Activated CD8-positive, alpha-beta T cell treated with anti-CD3 and anti-CD28 coated beads for 36 hours (primary cell): ENCODE results near the gene RHOG. TPM values are rescaled to one million over a fixed set of nuclear protein-coding genes. Genes with fewer than 3 reads are reported as not detected.

ENCODE experiments used
- ATAC-seq: fragments of 200-7000 bp; cut with Tn5 transposase; one replicate; pipeline ENCODE4 v1.10.0; 2021; ENCODE audit warnings: mild to moderate bottlenecking, moderate library complexity
- CTCF ChIA-PET: fragments of 350-600 bp; sonication (Branson Sonifier 250); formaldehyde crosslinking; loops from one replicate; lab custom pipeline; 2021; ENCODE audit warnings: antibody characterized with exemption; lab: Charles Lee
- POLR2A ChIA-PET: fragments of 350-600 bp; sonication (Branson Sonifier 250); formaldehyde crosslinking; loops from one replicate; lab custom pipeline; 2021; ENCODE audit warnings: antibody characterized with exemption; lab: Charles Lee
- DNase-seq: peaks from one replicate; pipeline ENCODE4 v3.0.0-alpha.2; 2020
- H3K27ac Mint-ChIP-seq: one replicate; pipeline ENCODE4 v1.8.0; 2021; ENCODE audit warnings: mild to moderate bottlenecking, mixed read lengths
- H3K27me3 Mint-ChIP-seq: one replicate; pipeline ENCODE4 v1.8.0; 2021; ENCODE audit warnings: mixed read lengths
- H3K36me3 Mint-ChIP-seq: one replicate; pipeline ENCODE4 v1.8.0; 2021; ENCODE audit warnings: low read depth, mixed read lengths
- H3K4me1 Mint-ChIP-seq: one replicate; pipeline ENCODE4 v1.8.0; 2021; ENCODE audit warnings: low read depth, mixed read lengths
- H3K4me3 Mint-ChIP-seq: one replicate; pipeline ENCODE4 v1.8.0; 2021; ENCODE audit warnings: mild to moderate bottlenecking, moderate library complexity, mixed read lengths
- H3K9me3 Mint-ChIP-seq: one replicate; pipeline ENCODE4 v1.8.0; 2021; ENCODE audit warnings: mixed read lengths
- intact Hi-C: fragments of 100-400 bp; cut with micrococcal nuclease; formaldehyde crosslinking; loops from one replicate; pipeline ENCODE4 v1.10.0; 2022
- total RNA-seq, 2 experiments: library from RNA; stranded (reverse); gene quantifications; one replicate each; pipeline ENCODE4 v1.2.3, GENCODE V29; 2021
- TF ChIP-seq, protein P1 (sequence below): fragments of 200-600 bp; IDR thresholded peaks from one replicate; pipeline ENCODE4 v1.8.0; 2022; ENCODE audit warnings: antibody characterized with exemption, mild to moderate bottlenecking

RHOG gene
- total RNA-seq, 2 experiments from 2014 or later: 176 to 188 TPM

DNA sequence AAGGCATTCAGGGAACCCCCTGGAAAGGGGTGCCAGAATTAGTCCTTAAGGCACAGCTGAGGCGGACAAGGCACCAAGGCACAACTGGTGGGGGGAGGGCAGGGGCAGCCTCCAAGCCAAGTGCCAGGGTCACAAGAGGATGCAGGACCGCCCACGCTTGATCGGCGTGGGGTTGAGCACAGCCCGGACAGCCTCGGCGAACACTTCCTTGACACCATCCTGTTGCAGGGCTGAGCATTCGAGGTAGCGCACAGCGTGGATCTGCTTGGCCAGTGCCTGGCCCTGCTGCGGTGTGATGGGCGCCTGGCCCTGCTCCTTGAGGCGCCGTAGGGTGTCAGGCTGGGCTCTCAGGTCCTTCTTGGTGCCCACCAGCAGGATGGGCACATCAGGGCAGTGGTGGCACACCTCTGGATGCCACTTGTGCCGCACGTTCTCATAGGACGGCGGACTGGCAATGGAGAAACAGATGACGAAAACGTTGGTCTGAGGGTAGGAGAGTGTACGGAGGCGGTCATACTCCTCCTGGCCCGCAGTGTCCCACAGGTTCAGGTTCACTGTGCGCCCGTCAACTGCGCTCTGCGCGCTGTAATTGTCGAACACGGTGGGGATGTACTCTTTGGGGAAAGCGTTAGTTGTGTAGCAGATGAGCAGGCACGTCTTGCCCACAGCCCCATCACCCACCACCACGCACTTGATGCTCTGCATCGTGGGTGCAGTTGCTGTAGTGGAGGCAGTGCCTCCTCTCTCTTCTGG is 13.1 kb downstream of the RHOG start:
- ChIA-PET POLR2A (interaction anchor here (1.1 to 2.4 kb wide), 3 partner anchors 10 to 21 kb away, joined by 3 to 10 read pairs (median 3); no protein-coding TSS in a partner anchor), CTCF (interaction anchor here (1.0 to 1.5 kb wide), 2 partner anchors 20 to 245 kb away, joined by 3 to 7 read pairs; no protein-coding TSS in a partner anchor)
- H3K4me1 Mint-ChIP-seq: peaks cover 59% of the 10 kb centered on the region
- H3K36me3 Mint-ChIP-seq: peaks cover 70% of the 10 kb centered on the region
- peak overlapping the region; percentile 51 for H3K27ac Mint-ChIP-seq
- TF ChIP-seq, protein P1, sequence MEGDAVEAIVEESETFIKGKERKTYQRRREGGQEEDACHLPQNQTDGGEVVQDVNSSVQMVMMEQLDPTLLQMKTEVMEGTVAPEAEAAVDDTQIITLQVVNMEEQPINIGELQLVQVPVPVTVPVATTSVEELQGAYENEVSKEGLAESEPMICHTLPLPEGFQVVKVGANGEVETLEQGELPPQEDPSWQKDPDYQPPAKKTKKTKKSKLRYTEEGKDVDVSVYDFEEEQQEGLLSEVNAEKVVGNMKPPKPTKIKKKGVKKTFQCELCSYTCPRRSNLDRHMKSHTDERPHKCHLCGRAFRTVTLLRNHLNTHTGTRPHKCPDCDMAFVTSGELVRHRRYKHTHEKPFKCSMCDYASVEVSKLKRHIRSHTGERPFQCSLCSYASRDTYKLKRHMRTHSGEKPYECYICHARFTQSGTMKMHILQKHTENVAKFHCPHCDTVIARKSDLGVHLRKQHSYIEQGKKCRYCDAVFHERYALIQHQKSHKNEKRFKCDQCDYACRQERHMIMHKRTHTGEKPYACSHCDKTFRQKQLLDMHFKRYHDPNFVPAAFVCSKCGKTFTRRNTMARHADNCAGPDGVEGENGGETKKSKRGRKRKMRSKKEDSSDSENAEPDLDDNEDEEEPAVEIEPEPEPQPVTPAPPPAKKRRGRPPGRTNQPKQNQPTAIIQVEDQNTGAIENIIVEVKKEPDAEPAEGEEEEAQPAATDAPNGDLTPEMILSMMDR: no peak
- DNase-seq: no peak
- no peaks in the 10 kb centered on the region for H3K27me3 Mint-ChIP-seq
- intact Hi-C loops: no loop called here
- no peak for ATAC-seq
- H3K9me3 Mint-ChIP-seq: no peaks in the 10 kb centered on the region
- no peak overlapping the region for H3K4me3 Mint-ChIP-seq

DNA sequence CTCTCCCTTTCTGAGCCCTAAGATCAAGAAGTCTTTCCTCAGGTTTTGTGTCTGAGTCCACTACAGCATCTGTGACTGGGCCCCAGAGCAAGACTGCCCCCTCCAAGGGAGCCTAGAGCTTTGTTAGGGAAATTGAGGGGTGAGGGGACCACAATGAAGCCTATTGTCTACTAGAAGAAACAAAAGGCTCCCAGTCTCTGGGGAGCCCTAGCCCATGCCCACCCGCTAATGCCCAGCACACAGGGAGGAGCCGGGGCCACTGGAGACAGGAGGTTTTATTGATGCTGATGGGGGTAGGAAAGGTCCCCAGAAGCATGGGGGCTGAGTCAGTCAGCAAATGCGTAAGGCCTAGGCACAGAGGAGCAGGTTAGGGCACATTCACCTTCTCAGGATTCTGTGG is 14.0 kb downstream of the RHOG start:
- no peak for ATAC-seq
- no peaks in the 10 kb centered on the region for H3K27me3 Mint-ChIP-seq
- TF ChIP-seq, protein P1: no peak
- ChIA-PET CTCF (interaction anchor here (1.0 to 2.8 kb wide), 3 partner anchors 9 to 246 kb away, joined by 3 to 13 read pairs (median 7); partner anchors contain the start of gene PGAP2), POLR2A (interaction anchor here (1.0 to 1.3 kb wide), 3 partner anchors 12 to 28 kb away, joined by 3 to 4 read pairs (median 3); no protein-coding TSS in a partner anchor)
- no peaks in the 10 kb centered on the region for H3K9me3 Mint-ChIP-seq
- H3K27ac Mint-ChIP-seq: peak overlapping the region; percentile 75
- no peak overlapping the region for H3K4me3 Mint-ChIP-seq
- intact Hi-C loops: no loop called here
- DNase-seq: no peak
- H3K4me1 Mint-ChIP-seq: peaks cover 50% of the 10 kb centered on the region
- H3K36me3 Mint-ChIP-seq: peaks cover 63% of the 10 kb centered on the region

DNA sequence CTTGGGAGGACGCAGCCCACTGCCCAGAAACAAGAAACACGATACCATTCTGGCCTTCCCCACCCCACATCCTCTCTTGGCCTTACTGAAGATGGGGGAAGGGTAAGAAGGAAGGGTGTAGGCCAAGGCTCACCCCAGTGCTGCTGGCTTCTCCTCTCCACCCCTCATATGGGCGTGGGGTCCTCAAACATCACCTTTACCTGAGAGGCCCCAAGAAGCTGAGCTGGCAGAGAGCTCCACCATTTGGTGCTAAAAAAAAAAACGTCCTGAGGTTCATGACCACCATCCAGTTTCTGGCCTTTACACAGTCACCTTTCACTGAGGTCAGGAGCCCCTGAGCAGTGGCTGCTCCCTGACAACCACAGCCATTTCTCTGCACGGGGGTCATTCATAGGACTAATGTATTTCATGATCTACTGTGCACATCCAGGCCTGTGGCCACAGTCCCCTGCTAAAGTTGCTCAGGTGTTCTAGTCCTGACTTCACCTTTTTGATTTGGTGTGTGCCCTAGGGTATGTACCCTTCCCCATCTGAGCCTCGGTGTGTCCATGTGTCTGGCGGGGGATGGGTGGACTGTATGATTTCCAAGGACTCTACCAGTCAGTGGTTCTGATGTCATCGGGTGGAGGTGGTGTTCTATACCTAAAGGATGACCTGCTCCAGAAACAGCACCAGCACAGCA is 15.1 kb downstream of the RHOG start:
- H3K4me1 Mint-ChIP-seq: peaks cover 39% of the 10 kb centered on the region
- H3K4me3 Mint-ChIP-seq: no peak overlapping the region
- no peaks in the 10 kb centered on the region for H3K9me3 Mint-ChIP-seq
- ATAC-seq (no peak), DNase-seq (no peak)
- H3K27ac Mint-ChIP-seq: peak overlapping the region; percentile 76
- intact Hi-C loops: no loop called here
- POLR2A ChIA-PET: interaction anchor here (0.7 to 1.7 kb wide), 5 partner anchors 11 to 16 kb away, joined by 3 to 5 read pairs (median 3); partner anchors contain the start of gene RHOG
- H3K36me3 Mint-ChIP-seq: peaks cover 52% of the 10 kb centered on the region
- TF ChIP-seq, protein P1: no peak
- CTCF ChIA-PET: interaction anchor here (0.8 to 2.8 kb wide), 16 partner anchors 8 to 256 kb away, joined by 3 to 25 read pairs (median 5); partner anchors contain the start of genes PGAP2, RHOG and STIM1
- H3K27me3 Mint-ChIP-seq: no peaks in the 10 kb centered on the region

DNA sequence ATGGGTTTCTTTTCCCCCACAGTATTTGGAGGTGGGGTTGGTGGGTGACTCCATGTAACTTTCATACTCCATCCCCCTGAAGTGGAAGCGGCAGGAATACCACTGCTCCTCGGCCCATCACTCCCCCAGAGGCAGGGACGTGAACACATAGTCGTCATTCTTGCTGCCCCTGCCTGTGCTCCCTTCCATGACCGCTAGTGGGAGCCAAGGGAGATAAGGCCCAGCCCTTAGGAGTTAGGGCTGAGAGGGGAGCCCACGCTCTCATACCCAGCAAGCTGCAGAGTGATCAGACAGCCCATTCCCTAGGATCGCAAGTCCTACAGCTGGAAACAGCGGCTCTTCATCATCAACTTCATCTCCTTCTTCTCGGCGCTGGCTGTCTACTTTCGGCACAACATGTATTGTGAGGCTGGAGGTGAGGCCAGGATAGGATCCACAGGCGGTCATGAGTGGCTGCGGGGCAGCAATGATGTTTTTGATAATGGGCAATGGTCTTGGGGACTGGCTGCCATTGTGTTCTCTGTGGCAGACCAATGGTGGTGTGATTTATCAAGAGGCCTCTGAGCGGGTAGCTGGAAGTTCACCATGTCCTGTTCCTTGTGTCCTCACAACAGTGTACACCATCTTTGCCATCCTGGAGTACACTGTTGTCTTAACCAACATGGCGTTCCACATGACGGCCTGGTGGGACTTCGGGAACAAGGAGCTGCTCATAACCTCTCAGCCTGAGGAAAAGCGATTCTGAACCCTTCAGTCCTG is 15.9 kb downstream of the RHOG start:
- peak overlapping the region; percentile 76 for H3K27ac Mint-ChIP-seq
- peak; percentile 92 for DNase-seq
- intact Hi-C loops: no loop called here
- peak; percentile 98 for ATAC-seq
- H3K27me3 Mint-ChIP-seq: no peaks in the 10 kb centered on the region
- ChIA-PET POLR2A (interaction anchor here (0.6 to 1.7 kb wide), 6 partner anchors 12 to 206 kb away, joined by 3 to 5 read pairs (median 3); partner anchors contain the start of gene RHOG), CTCF (interaction anchor here (0.8 to 2.8 kb wide), 16 partner anchors 9 to 257 kb away, joined by 3 to 25 read pairs (median 5); partner anchors contain the start of genes PGAP2, RHOG and STIM1)
- H3K36me3 Mint-ChIP-seq: peaks cover 46% of the 10 kb centered on the region
- no peak overlapping the region for H3K4me3 Mint-ChIP-seq
- H3K9me3 Mint-ChIP-seq: no peaks in the 10 kb centered on the region
- peaks cover 34% of the 10 kb centered on the region for H3K4me1 Mint-ChIP-seq
- TF ChIP-seq, protein P1: peak; percentile 82
